ENCODE results near the gene IBTK.

- no peak for TF ChIP-seq CTCF (IDR thresholded peaks at IDR 0.05; ENCODE audit: poor library complexity)
- TF ChIP-seq EZH2 (IDR thresholded peaks at IDR 0.05; ENCODE audit: borderline replicate concordance): no peak
These were observed 17.3 kb upstream of the IBTK start for GRCh38 chr6:82264824-82265223.
